MCF 10A (cell line): ENCODE results near the gene IQCN. TPM values are rescaled to one million over a fixed set of nuclear protein-coding genes. Genes with fewer than 3 reads are reported as not detected.

Source experiments
- BruUV-seq: library from RNA; stranded (reverse); fragments of 400-500 nt; replicated peaks from 2 replicates; lab custom pipeline; 2021; lab: Mats Ljungman, UMichigan
- CTCF ChIA-PET: fragments of 300-600 bp; sonication (Branson Sonifier 250); formaldehyde crosslinking; extraction: SDS; loops from one replicate; lab custom pipeline; 2021; ENCODE audit warnings: antibody characterized with exemption, inconsistent platforms; lab: Yijun Ruan, JAX
- POLR2A ChIA-PET: fragments of 300-600, 350-650 bp; sonication (Branson Sonifier 250); formaldehyde crosslinking; extraction: SDS; loops from one replicate; lab custom pipeline; 2020; ENCODE audit warnings: antibody characterized with exemption, inconsistent platforms; lab: Yijun Ruan, JAX
- DNase-seq: peaks from one replicate; pipeline ENCODE4 v3.0.0-alpha.2; 2018; ENCODE audit not compliant: unreplicated experiment
- H3K27ac Mint-ChIP-seq: one replicate; pipeline ENCODE4 v1.8.0; 2022; ENCODE audit warnings: mild to moderate bottlenecking, low read depth, mixed read lengths; ENCODE audit not compliant: unreplicated experiment
- H3K27me3 Mint-ChIP-seq: one replicate; pipeline ENCODE4 v1.8.0; 2022; ENCODE audit warnings: mixed read lengths; ENCODE audit not compliant: insufficient read depth, unreplicated experiment
- H3K36me3 Mint-ChIP-seq: one replicate; pipeline ENCODE4 v1.8.0; 2022; ENCODE audit warnings: mild to moderate bottlenecking, moderate library complexity, mixed read lengths; ENCODE audit not compliant: insufficient read depth, unreplicated experiment
- H3K4me1 Mint-ChIP-seq: one replicate; pipeline ENCODE4 v1.8.0; 2022; ENCODE audit warnings: mixed read lengths; ENCODE audit not compliant: insufficient read depth, unreplicated experiment
- H3K4me3 Mint-ChIP-seq: one replicate; pipeline ENCODE4 v1.8.0; 2022; ENCODE audit warnings: mild to moderate bottlenecking, moderate library complexity, mixed read lengths; ENCODE audit not compliant: unreplicated experiment
- H3K9me3 Mint-ChIP-seq: one replicate; pipeline ENCODE4 v1.8.0; 2022; ENCODE audit warnings: mixed read lengths; ENCODE audit not compliant: unreplicated experiment
- CTCF ChIP-seq: fragments of 200-600 bp; IDR thresholded peaks from one replicate; pipeline ENCODE4 v1.8.0; 2022; ENCODE audit warnings: antibody characterized with exemption, mild to moderate bottlenecking; ENCODE audit not compliant: unreplicated experiment
- intact Hi-C: fragments of 100-400 bp; cut with micrococcal nuclease; formaldehyde crosslinking; loops from 2 replicates; pipeline ENCODE4 v1.14.1; 2022
- total RNA-seq: library from RNA; stranded (reverse); gene quantifications from 2 replicates; pipeline ENCODE4 v1.2.3, GENCODE V29; 2022

IQCN gene
- total RNA-seq, 1 experiment from 2014 or later, result 0.26 TPM

DNA sequence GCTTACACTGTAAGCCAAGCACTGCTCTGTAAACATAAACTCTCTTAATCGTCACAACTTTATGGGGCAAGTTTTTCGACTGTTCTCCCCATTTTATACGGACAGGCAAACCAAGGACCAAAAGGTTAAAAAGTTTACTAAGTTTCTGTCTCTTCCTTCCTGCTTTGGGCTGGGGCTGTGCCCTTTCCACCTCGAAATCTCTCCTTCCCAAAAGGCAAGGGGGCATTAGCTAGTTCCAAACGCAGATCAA lies 4.9 kb upstream of the IQCN start:
- H3K9me3 Mint-ChIP-seq, result no peaks in the 10 kb centered on the region
- ChIA-PET CTCF (interaction anchor here (0.6 to 8.0 kb wide), 36 partner anchors 10 to 181 kb away, joined by 3 to 257 read pairs (median 4); partner anchors contain the start of genes LSM4 and PGPEP1), POLR2A (interaction anchor here (0.6 to 9.0 kb wide), 29 partner anchors 11 to 747 kb away, joined by 3 to 178 read pairs (median 4); partner anchors contain the start of genes ELL, GDF15, LSM4 and MPV17L2)
- no peak for DNase-seq
- H3K27me3 Mint-ChIP-seq, result no peaks in the 10 kb centered on the region
- peak overlapping the region; percentile 98 for H3K27ac Mint-ChIP-seq
- peaks cover 71% of the 10 kb centered on the region for H3K36me3 Mint-ChIP-seq
- peak overlapping the region; percentile 87 for H3K4me3 Mint-ChIP-seq
- peaks cover 27% of the 10 kb centered on the region for H3K4me1 Mint-ChIP-seq
- TF ChIP-seq CTCF, result no peak
- intact Hi-C loops, result loop anchor here (1.0 kb wide), 3 partner anchors 44 to 131 kb away; partner anchors contain the start of gene LSM4
- BruUV-seq, result no TSS peak

GRCh38 chr19:18278521-18279265 lies 4.4 kb upstream of the IQCN start:
- no peaks in the 10 kb centered on the region for H3K9me3 Mint-ChIP-seq
- H3K4me1 Mint-ChIP-seq, result peaks cover 29% of the 10 kb centered on the region
- intact Hi-C loops, result loop anchor here (1.0 kb wide), 3 partner anchors 45 to 132 kb away; partner anchors contain the start of gene LSM4
- H3K27ac Mint-ChIP-seq, result peak overlapping the region; percentile 98
- no peak for DNase-seq
- no TSS peak for BruUV-seq
- no peaks in the 10 kb centered on the region for H3K27me3 Mint-ChIP-seq
- CTCF ChIA-PET, result interaction anchor here (0.5 to 8.0 kb wide), 38 partner anchors 9 to 532 kb away, joined by 3 to 257 read pairs (median 4); partner anchors contain the start of genes LSM4, PGPEP1 and RAB3A
- POLR2A ChIA-PET, result interaction anchor here (0.6 to 9.0 kb wide), 20 partner anchors 10 to 341 kb away, joined by 3 to 178 read pairs (median 16); partner anchors contain the start of genes ELL, GDF15, LSM4 and MPV17L2
- peak overlapping the region; percentile 87 for H3K4me3 Mint-ChIP-seq
- no peak for TF ChIP-seq CTCF
- H3K36me3 Mint-ChIP-seq, result peaks cover 71% of the 10 kb centered on the region

DNA sequence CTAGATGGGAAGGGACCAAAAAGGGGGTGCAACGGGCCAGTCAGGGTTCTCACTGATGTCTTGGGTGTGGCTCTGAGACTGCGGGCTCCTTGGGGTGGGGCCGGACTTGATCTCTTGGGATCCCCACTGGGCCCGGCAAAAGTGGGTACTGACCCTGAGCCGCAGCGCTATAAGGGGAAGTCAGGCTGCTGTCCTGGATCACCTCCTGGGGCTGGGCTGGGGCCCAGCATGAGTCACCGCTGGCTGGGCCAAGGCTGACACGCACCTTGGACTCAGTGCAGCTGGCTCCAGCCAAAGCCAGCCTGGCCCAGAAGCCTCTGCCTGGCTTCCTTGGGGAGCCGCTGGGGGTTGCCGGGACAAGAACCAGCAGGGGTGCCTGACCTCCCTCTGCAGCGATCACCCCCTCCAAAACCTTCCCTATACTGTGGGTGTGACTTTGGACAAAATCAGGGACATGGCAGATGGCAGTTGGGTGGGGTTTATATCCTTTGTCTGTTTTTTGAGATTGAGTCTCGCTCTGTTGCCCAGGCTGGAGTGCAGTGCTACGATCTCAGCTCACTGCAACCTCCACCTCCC lies 617 bp upstream of the IQCN start:
- H3K9me3 Mint-ChIP-seq, result no peaks in the 10 kb centered on the region
- H3K27ac Mint-ChIP-seq, result peak overlapping the region; percentile 79
- DNase-seq, result peak; percentile 94
- ChIA-PET CTCF (interaction anchor here (0.5 to 8.0 kb wide), 6 partner anchors 23 to 423 kb away, joined by 3 to 257 read pairs (median 4); no protein-coding TSS in a partner anchor), POLR2A (interaction anchor here (0.5 to 9.0 kb wide), 17 partner anchors 17 to 980 kb away, joined by 3 to 178 read pairs (median 4); partner anchors contain the start of genes LSM4 and RAB3A)
- H3K36me3 Mint-ChIP-seq, result peaks cover 51% of the 10 kb centered on the region
- peak; percentile 3 for TF ChIP-seq CTCF
- intact Hi-C loops, result loop anchor here (1.0 kb wide), 1 partner anchor 48 kb away; the partner anchor contains the start of gene LSM4
- H3K27me3 Mint-ChIP-seq, result no peaks in the 10 kb centered on the region
- H3K4me3 Mint-ChIP-seq, result peak overlapping the region; percentile 38
- no TSS peak for BruUV-seq
- H3K4me1 Mint-ChIP-seq, result peaks cover 23% of the 10 kb centered on the region
